Activated T-cell treated with anti-CD3 and anti-CD28 coated beads, Interleukin-2, amount 50 U/mL, for 72 hours (primary cell): Measurements from ENCODE around the gene AHRR. TPM values are rescaled to one million over a fixed set of nuclear protein-coding genes. Genes with fewer than 3 reads are reported as not detected.

Experiments
- ATAC-seq, 2 donors: fragments of 150-1000 bp; cut with Tn5 transposase; replicated peaks in 1 of 2; 2 replicates each; pipeline ENCODE4 v1.10.0; 2021; ENCODE audit warnings: moderate library complexity in 2 of 2, mild to moderate bottlenecking in 1 of 2
- DNase-seq, 2 donors: peaks; one replicate each; pipeline ENCODE4 v3.0.0; 2021 to 2022; ENCODE audit warnings: mixed read lengths in 1 of 2
- H3K27ac Mint-ChIP-seq: one replicate; pipeline ENCODE4 v1.8.0; 2022; ENCODE audit warnings: mild to moderate bottlenecking, moderate library complexity, mixed read lengths
- H3K27me3 Mint-ChIP-seq: one replicate; pipeline ENCODE4 v1.8.0; 2022; ENCODE audit warnings: low read depth, mixed read lengths
- H3K36me3 Mint-ChIP-seq, 2 donors: one replicate each; pipeline ENCODE4 v1.8.0; 2022; ENCODE audit warnings: mixed read lengths in 2 of 2, mild to moderate bottlenecking in 1 of 2; ENCODE audit not compliant: insufficient read depth in 2 of 2
- H3K4me1 Mint-ChIP-seq: one replicate; pipeline ENCODE4 v1.8.0; 2022; ENCODE audit warnings: low read depth, mixed read lengths
- H3K4me3 Mint-ChIP-seq, 2 donors: one replicate each; pipeline ENCODE4 v1.8.0; 2022; ENCODE audit warnings: mild to moderate bottlenecking in 2 of 2, mixed read lengths in 2 of 2, moderate library complexity in 2 of 2
- H3K9me3 Mint-ChIP-seq, 2 donors: one replicate each; pipeline ENCODE4 v1.8.0; 2022; ENCODE audit warnings: mixed read lengths in 2 of 2
- total RNA-seq, 2 donors: library from RNA; stranded (reverse); gene quantifications; one replicate each; pipeline ENCODE4 v1.2.3, GENCODE V29; 2022

The AHRR gene
- total RNA-seq, 2 donors from 2014 or later = 56.0 to 82.2 TPM

DNA sequence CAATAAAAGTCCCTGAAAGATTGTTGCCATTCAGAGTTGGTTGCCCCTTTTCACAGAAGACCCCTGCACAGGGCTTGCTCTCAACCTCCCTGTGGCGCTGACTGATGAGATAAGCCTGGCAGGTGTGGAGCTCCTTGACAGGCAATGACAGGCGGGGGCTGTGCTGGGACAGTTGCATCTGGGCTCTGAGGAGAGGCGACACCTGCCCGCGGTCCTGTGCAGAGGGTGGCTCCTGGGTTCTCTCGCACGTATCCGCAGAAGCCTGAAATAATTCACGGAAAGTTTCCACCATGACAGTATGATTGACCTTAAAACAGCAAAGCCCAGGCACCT, 101.7 kb downstream of the AHRR start:
- ATAC-seq (no peak), DNase-seq (no peak)
- Mint-ChIP-seq H3K4me1 (peaks cover 42% of the 10 kb centered on the region), H3K27ac (no peak overlapping the region), H3K36me3 (peaks cover 9 to 23% of the 10 kb centered on the region in 2 donors), H3K27me3 (peaks cover 11% of the 10 kb centered on the region), H3K4me3 (no peak overlapping the region), H3K9me3 (peaks cover 0 to 4% of the 10 kb centered on the region in 2 donors)

- Mint-ChIP-seq H3K4me1 (peaks cover 43% of the 10 kb centered on the region), H3K4me3 (no peak overlapping the region), H3K27me3 (peaks cover 11% of the 10 kb centered on the region), H3K9me3 (peaks cover 0 to 4% of the 10 kb centered on the region in 2 donors), H3K36me3 (peaks cover 9 to 24% of the 10 kb centered on the region in 2 donors), H3K27ac (no peak overlapping the region)
- DNase-seq (no peak), ATAC-seq (peak; percentile 18 to 32)
Observed at GRCh38 chr5:423626-424261, 102.2 kb downstream of the AHRR start.

DNA sequence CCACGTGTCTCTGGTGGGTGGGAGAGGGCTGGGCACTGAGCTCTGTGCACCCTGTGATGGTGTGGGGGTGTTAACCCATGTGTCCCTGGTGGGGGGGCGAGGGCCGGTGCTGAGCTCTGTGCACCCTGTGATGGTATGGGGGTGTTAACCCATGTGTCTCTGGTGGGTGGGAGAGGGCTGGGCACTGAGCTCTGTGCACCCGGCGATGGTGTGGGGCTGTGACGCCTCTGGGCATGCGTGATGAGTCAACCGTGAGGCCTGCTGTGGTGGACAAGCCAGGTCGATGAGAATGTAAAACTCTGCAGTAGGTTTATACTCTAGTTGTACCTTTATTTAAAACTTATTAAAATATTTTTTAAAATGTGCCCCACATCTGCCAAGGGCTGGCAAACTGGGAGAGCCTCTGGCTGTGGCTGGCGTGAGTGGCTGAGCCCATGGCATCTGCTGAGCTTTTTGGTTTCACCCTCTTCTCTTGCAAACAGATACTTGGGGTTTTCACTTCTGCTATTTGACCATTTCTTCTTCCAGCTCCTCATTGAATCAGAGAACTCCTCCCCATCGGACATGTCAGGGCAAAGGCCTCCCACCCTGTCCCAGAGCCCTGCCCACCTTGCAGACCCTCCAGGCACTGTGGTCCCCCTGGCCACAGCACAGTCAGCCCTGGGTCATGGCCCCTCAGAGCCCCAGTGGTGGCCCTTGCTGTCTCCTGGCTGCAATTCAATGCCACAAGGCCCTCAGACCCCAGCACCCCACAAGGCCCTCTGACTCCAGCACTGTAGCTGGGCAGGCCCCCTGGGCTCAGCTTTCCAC, 103.0 kb downstream of the AHRR start:
- peaks cover 9 to 24% of the 10 kb centered on the region in 2 donors for H3K36me3 Mint-ChIP-seq
- DNase-seq = no peak
- H3K27me3 Mint-ChIP-seq = peaks cover 11% of the 10 kb centered on the region
- H3K4me3 Mint-ChIP-seq = no peak overlapping the region
- peaks cover 0 to 4% of the 10 kb centered on the region in 2 donors for H3K9me3 Mint-ChIP-seq
- ATAC-seq = no peak
- no peak overlapping the region for H3K27ac Mint-ChIP-seq
- peaks cover 43% of the 10 kb centered on the region for H3K4me1 Mint-ChIP-seq

- DNase-seq (no peak), ATAC-seq (no peak)
- peaks cover 0 to 4% of the 10 kb centered on the region in 2 donors for H3K9me3 Mint-ChIP-seq
- no peak overlapping the region for H3K27ac Mint-ChIP-seq
- peaks cover 10 to 27% of the 10 kb centered on the region in 2 donors for H3K36me3 Mint-ChIP-seq
- peaks cover 11% of the 10 kb centered on the region for H3K27me3 Mint-ChIP-seq
- no peak overlapping the region for H3K4me3 Mint-ChIP-seq
- H3K4me1 Mint-ChIP-seq = peaks cover 53% of the 10 kb centered on the region
Observed at GRCh38 chr5:425714-426113, 104.2 kb downstream of the AHRR start.

DNA sequence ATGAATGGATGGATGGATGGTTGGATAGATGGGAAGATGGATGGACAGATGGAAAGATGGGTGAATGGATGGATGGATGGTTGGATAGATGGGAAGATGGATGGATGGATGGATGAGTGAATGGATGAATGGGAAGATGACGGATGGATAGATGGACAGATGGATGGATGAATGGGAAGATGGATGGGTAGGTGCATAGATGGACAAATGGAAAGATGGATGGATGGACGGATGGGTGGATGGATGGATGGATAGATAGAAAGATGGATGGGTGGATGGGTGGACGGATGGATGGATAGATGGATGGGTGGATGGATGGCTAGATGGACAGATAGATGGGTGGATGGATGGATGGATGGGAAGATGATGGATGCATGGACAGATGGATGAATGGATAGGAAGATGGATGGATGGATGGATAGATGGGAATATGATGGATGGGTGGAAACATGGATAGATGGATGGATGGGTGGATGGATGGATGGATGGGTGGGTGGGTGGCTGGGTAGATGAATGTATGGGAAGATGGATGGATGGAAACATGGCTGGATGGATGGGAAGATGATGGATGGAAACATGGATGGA, 105.0 kb downstream of the AHRR start:
- ATAC-seq = no peak

DNA sequence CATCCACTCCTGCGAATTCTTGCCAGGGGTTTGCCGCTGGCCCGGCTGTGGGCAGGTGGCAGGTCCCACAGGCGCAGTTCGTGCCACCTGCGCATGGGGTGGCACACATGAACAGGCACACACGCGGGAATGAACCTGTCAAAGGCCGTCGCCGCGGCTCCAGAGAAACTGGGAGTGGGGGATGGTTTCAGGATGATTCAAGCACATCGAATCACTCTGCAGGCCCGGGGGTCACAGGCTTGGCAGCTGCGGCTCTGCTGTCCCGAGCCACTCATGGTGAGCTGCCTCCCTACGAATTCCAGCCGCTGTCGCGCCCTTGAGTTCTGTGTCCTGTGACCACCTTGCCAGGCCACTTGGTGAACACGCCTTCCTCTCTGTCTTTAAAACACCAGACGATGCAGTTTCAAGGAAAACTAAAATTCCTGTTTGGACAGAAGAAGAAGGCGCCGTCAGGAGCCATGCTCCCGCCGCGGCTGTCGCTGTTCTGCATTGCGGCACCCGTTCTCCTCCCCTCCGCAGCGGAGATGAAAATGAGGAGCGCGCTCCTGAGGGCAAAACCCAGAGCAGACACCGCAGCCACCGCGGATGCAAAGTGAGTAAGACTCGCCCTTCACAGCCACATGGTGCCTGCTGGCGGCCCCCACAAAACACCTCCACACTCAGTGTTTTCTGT, 106.0 kb downstream of the AHRR start:
- H3K4me1 Mint-ChIP-seq = peaks cover 55% of the 10 kb centered on the region
- H3K36me3 Mint-ChIP-seq = peaks cover 10 to 27% of the 10 kb centered on the region in 2 donors
- no peak overlapping the region for H3K27ac Mint-ChIP-seq
- ATAC-seq (no peak), DNase-seq (no peak)
- no peak overlapping the region for H3K4me3 Mint-ChIP-seq
- peaks cover 0 to 4% of the 10 kb centered on the region in 2 donors for H3K9me3 Mint-ChIP-seq
- H3K27me3 Mint-ChIP-seq = peaks cover 11% of the 10 kb centered on the region

More for the DNA sequence above, 105.0 kb downstream of the AHRR start:
- H3K4me1 Mint-ChIP-seq = peaks cover 55% of the 10 kb centered on the region
- no peak overlapping the region for H3K4me3 Mint-ChIP-seq
- no peak overlapping the region for H3K27ac Mint-ChIP-seq
- peaks cover 11% of the 10 kb centered on the region for H3K27me3 Mint-ChIP-seq
- H3K9me3 Mint-ChIP-seq = peaks cover 0 to 4% of the 10 kb centered on the region in 2 donors
- H3K36me3 Mint-ChIP-seq = peaks cover 10 to 27% of the 10 kb centered on the region in 2 donors
- DNase-seq = no peak

- peaks cover 10 to 23% of the 10 kb centered on the region in 2 donors for H3K36me3 Mint-ChIP-seq
- H3K9me3 Mint-ChIP-seq = peaks cover 0 to 4% of the 10 kb centered on the region in 2 donors
- peaks cover 11% of the 10 kb centered on the region for H3K27me3 Mint-ChIP-seq
- ATAC-seq = no peak
- DNase-seq = no peak
- no peak overlapping the region for H3K27ac Mint-ChIP-seq
- no peak overlapping the region for H3K4me3 Mint-ChIP-seq
- peaks cover 49% of the 10 kb centered on the region for H3K4me1 Mint-ChIP-seq
Observed at GRCh38 chr5:428219-428618, 106.7 kb downstream of the AHRR start.

DNA sequence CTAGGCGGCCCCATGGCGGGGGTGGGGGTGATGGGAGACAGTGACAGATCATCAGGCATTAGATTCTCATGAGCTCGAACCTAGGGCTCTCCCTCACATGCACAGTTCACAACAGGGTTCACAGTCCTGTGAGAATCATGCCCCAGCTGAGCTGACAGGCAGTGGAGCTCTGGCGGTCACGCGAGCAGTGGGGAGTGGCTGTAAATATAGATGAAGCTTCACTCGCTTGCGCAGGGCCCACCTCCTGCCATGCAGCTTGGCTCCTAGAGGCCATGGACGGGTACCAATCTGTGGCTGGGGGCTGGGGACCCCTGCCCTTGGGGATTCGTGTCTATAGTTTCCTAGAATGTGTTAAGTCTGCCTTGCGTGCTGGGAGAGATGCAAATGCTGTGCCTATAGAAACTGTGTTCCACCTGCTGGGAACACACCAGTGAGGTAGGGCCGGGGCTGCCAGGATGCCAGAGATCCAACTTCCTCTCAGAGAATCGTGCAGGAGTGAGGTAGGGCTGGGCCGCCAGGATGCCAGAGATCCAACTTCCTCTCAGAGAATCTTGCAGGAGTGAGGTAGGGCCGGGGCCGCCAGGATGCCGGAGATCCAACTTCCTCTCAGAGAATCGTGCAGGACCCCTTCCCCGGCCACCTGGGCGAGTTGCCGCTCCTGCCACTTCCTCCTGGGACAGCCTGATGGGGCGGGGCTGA, 107.4 kb downstream of the AHRR start:
- ATAC-seq = no peak
- peaks cover 43% of the 10 kb centered on the region for H3K4me1 Mint-ChIP-seq
- DNase-seq = no peak
- peaks cover 11% of the 10 kb centered on the region for H3K27me3 Mint-ChIP-seq
- H3K36me3 Mint-ChIP-seq = peaks cover 9 to 23% of the 10 kb centered on the region in 2 donors
- no peak overlapping the region for H3K27ac Mint-ChIP-seq
- no peak overlapping the region for H3K4me3 Mint-ChIP-seq
- H3K9me3 Mint-ChIP-seq = peaks cover 0 to 4% of the 10 kb centered on the region in 2 donors

DNA sequence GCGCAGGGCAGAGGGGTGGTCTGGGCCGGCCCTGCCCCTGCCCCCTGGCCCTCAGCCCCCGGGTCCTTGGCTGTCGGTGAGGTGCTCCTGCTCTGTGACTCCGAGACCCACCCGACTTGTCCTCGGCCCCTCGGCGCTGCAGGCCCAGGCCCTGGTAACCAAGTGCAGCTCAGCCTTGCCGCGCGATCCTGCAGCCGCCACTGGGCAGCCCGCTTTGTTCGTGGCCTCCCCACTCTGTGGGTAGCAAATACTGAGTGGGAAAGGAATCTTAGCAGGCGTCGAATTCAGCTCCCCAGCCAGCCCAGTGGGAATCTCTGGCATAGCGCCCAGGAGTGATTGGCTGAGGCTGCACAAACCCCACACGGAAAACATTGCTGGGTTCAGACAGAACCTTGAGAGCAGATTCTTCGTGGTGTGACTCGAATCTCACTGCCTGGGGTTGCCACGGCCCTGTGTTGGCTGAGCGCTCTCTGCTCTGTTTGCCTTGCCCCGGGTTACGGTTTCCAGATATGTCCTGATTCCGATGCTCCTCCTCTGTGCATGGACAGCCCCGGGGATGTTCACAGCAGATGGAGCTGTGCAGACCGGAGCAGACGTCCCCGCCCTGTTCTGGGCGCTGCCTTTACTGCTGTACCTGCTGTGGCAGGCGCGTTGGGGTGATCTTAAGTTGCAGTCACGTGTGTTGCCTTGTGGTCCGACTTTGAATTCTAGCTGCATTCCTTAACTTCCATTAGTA, 108.1 kb downstream of the AHRR start:
- Mint-ChIP-seq H3K4me1 (peaks cover 37% of the 10 kb centered on the region), H3K9me3 (peaks cover 0 to 4% of the 10 kb centered on the region in 2 donors), H3K27me3 (peaks cover 11% of the 10 kb centered on the region), H3K36me3 (peaks cover 9 to 21% of the 10 kb centered on the region in 2 donors), H3K27ac (no peak overlapping the region), H3K4me3 (no peak overlapping the region)
- DNase-seq (no peak), ATAC-seq (no peak)

GRCh38 chr5:430214-430925, 108.9 kb downstream of the AHRR start:
- Mint-ChIP-seq H3K4me1 (peaks cover 34% of the 10 kb centered on the region), H3K27me3 (peaks cover 11% of the 10 kb centered on the region), H3K9me3 (peaks cover 0 to 4% of the 10 kb centered on the region in 2 donors), H3K27ac (no peak overlapping the region), H3K36me3 (peaks cover 9 to 25% of the 10 kb centered on the region in 2 donors), H3K4me3 (no peak overlapping the region)
- no peak for DNase-seq
- no peak for ATAC-seq

DNA sequence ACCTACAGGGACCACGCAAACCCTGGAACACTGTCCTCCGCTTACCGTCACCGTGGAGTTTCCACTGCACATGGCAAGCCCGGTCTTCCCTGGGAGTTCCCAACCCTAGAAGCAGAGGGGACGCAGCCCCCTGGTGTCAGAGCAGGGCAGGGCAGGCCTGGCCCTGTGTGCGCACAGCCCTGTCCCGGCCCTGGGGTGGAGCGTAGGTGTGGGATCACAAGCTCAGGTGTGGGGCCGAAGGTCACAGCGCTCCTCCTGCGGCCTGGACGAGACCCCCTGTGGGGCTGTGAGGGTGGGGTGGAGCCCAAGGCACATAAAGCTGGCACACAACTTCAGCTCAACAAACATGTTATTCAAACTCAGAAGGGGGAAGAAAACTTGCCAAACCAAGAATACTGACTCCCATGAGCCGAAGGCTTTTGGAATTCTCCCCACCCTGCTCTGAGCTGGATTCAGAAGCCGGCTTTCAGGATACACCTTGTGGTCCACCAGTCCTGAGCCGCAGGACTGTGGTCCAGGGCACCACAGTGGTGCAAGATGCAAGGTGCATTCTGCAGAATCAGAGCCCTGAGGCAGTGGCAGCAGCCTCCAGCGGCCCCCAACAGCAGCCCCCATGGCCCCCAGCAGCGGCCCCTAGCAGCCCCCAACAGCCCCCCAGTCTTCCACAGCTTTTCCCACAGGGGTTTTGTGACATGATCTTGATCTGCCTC, 109.6 kb downstream of the AHRR start:
- peaks cover 0 to 4% of the 10 kb centered on the region in 2 donors for H3K9me3 Mint-ChIP-seq
- peaks cover 28% of the 10 kb centered on the region for H3K4me1 Mint-ChIP-seq

More for the DNA sequence above, 109.6 kb downstream of the AHRR start:
- Mint-ChIP-seq H3K27me3 (peaks cover 7% of the 10 kb centered on the region), H3K36me3 (peaks cover 7 to 26% of the 10 kb centered on the region in 2 donors), H3K27ac (no peak overlapping the region), H3K4me3 (no peak overlapping the region)
- ATAC-seq (peak; percentile 72 to 84), DNase-seq (peak; percentile 50 to 52)
